ENCODE measurements around the gene CST9. TPM values are rescaled to one million over a fixed set of nuclear protein-coding genes. Genes with fewer than 3 reads are reported as not detected.
"Not testable (repeated sequence)": the region's sequence is repeated elsewhere in the genome, so short reads cannot be mapped to it uniquely, and the experiment has no call there.

The CST9 gene
- total RNA-seq, 2 experiments from 2014 or later = not detected

DNA sequence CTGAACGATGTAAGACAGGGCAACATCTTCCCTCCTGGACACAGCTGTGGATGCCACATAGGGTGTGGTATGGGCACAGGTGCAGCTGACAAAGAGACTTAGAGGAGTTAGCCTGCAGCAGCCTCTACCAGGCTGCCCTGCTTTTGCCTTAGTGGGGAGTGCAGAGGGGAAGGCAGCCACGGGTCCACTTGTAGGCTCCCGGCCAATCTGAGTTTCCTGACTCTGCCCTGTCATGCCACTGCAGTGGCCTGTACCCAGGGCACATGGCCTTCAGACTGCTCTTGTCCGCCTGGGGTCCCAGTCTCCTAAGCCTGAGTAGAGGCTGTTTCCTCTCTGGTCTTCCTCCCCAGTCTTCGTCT lies 20.3 kb downstream of the CST9 start:
- no peak for DNase-seq
- CTCF ChIA-PET = no interaction called here
- H3K4me1 Mint-ChIP-seq = no peaks in the 10 kb centered on the region
- no peaks in the 10 kb centered on the region for H3K9me3 Mint-ChIP-seq
- POLR2A ChIA-PET = no interaction called here
- peaks cover 7% of the 10 kb centered on the region for H3K27me3 Mint-ChIP-seq
- no peak overlapping the region for H3K27ac Mint-ChIP-seq
- H3K36me3 Mint-ChIP-seq (ENCODE audit: low read depth) = no peaks in the 10 kb centered on the region
- H3K4me3 Mint-ChIP-seq = no peak overlapping the region

DNA sequence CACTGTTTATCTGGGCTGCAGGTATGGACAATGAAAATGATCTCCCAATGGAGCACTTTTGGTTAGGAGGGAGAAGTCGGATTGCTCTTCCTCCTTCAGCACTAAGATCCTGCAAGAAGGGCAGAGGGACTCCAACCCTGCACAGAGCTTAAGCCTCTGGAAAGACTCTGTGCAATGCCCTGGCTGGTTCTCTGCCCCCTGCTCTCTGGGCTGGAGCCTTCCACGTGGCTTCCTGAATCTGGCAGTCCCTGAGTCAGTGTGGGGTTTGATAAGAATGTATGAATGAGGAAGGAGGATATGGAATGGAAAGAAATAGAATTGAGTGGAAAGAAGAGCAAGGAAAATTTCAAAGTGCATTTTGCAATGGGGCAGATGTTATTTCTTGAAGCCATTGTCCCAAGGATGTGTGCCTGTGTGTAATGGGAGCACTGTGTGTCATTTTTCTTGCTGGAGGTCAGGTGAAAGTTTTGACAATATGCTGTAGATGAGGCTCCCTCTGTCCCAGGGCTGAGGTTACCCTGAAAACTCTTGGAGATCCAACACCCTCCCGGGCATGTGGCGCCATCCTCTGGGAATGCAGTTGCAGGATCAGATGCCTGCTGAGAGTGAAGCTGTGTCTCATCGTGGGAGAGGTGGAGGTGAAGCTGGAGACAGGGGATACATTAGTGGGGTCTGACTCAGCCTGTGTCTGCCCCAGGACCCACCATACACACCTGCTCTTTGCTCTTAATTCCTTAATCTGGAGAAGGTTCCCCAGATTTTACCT lies 21.1 kb downstream of the CST9 start:
- no peak overlapping the region for H3K4me3 Mint-ChIP-seq
- no peaks in the 10 kb centered on the region for H3K9me3 Mint-ChIP-seq
- H3K4me1 Mint-ChIP-seq = no peaks in the 10 kb centered on the region
- no peak for DNase-seq
- no peaks in the 10 kb centered on the region for H3K36me3 Mint-ChIP-seq (ENCODE audit: low read depth)
- no peak overlapping the region for H3K27ac Mint-ChIP-seq
- CTCF ChIA-PET = no interaction called here
- peaks cover 7% of the 10 kb centered on the region for H3K27me3 Mint-ChIP-seq
- POLR2A ChIA-PET = no interaction called here

- no peaks in the 10 kb centered on the region for H3K9me3 Mint-ChIP-seq
- no peak overlapping the region for H3K4me3 Mint-ChIP-seq
- no peak for DNase-seq
- no peaks in the 10 kb centered on the region for H3K36me3 Mint-ChIP-seq (ENCODE audit: low read depth)
- H3K27me3 Mint-ChIP-seq = peaks cover 7% of the 10 kb centered on the region
- ChIA-PET CTCF (no interaction called here), POLR2A (no interaction called here)
- H3K27ac Mint-ChIP-seq = no peak overlapping the region
- no peaks in the 10 kb centered on the region for H3K4me1 Mint-ChIP-seq
Measured at GRCh38 chr20:23583526-23583925, 22.2 kb downstream of the CST9 start.

- Mint-ChIP-seq H3K27ac (no peak overlapping the region), H3K9me3 (no peaks in the 10 kb centered on the region), H3K4me3 (no peak overlapping the region), H3K27me3 (peaks cover 7% of the 10 kb centered on the region), H3K4me1 (no peaks in the 10 kb centered on the region), H3K36me3 (ENCODE audit: low read depth) (no peaks in the 10 kb centered on the region)
- DNase-seq = no peak
- ChIA-PET CTCF (no interaction called here), POLR2A (no interaction called here)
Measured at GRCh38 chr20:23582293-23582692, 23.4 kb downstream of the CST9 start.

GRCh38 chr20:23581833-23582232 lies 23.9 kb downstream of the CST9 start:
- DNase-seq; H3K36me3 Mint-ChIP-seq (ENCODE audit: low read depth); H3K27ac Mint-ChIP-seq; POLR2A ChIA-PET; H3K9me3 Mint-ChIP-seq; CTCF ChIA-PET; H3K4me3 Mint-ChIP-seq; H3K27me3 Mint-ChIP-seq; H3K4me1 Mint-ChIP-seq: not testable (repeated sequence)

GRCh38 chr20:23574977-23575376 lies 30.7 kb downstream of the CST9 start:
- Mint-ChIP-seq H3K27ac (no peak overlapping the region), H3K36me3 (ENCODE audit: low read depth) (no peaks in the 10 kb centered on the region), H3K27me3 (peaks cover 13% of the 10 kb centered on the region), H3K4me1 (no peaks in the 10 kb centered on the region), H3K4me3 (no peak overlapping the region), H3K9me3 (no peaks in the 10 kb centered on the region)
- ChIA-PET POLR2A (no interaction called here), CTCF (no interaction called here)
- no peak for DNase-seq

DNA sequence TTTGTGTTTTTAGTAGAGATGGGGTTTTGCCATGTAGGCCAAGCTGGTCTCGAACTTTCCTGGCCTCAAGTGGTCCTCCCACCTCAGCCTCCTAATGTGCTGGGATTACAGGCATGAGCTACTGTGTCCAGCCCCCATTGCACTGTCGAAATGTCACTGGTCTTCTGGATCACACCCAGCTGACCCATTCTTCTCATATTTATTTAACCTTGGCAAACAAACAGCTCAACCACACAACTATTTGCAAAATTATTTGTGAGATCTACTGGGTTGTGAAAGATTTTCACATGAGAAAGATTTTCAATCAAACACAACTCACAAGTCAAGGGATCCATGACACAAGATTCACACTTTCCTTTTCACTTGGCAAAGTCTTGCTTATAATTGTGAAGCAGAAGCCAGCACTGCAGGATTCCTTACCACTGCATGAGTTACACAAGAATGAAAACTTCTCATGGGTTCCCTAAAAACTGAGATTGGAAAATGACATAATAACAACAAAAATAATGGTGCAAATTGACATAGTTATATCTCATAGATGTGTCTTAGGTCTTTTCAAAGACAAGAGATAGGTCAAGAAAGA lies 35.4 kb downstream of the CST9 start:
- H3K4me1 Mint-ChIP-seq = no peaks in the 10 kb centered on the region
- no peak for DNase-seq
- no peaks in the 10 kb centered on the region for H3K9me3 Mint-ChIP-seq
- CTCF ChIA-PET = no interaction called here
- POLR2A ChIA-PET = no interaction called here
- no peak overlapping the region for H3K27ac Mint-ChIP-seq
- H3K4me3 Mint-ChIP-seq = no peak overlapping the region
- no peaks in the 10 kb centered on the region for H3K36me3 Mint-ChIP-seq (ENCODE audit: low read depth)
- H3K27me3 Mint-ChIP-seq = peaks cover 11% of the 10 kb centered on the region

DNA sequence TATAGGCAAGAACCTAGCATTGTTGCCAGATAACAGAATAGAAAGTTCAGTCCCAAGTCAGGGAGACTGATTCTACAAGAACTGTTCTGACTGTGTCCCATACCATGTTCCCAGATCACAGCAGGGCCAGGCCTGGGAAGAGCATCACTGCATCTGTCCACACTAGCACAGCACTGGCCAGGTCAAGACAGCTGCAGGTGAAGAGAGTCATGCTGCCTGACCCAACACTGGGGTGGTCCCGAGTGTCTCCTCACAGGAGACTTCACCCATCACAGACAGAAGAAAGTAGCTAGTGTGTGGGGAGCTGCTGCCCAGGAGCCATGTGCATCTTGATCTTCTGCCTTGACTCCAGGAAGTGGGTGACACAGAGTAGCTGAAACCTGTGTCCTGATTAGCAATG lies 36.1 kb downstream of the CST9 start:
- no peaks in the 10 kb centered on the region for H3K4me1 Mint-ChIP-seq
- H3K4me3 Mint-ChIP-seq = no peak overlapping the region
- H3K27me3 Mint-ChIP-seq = peaks cover 9% of the 10 kb centered on the region
- ChIA-PET POLR2A (no interaction called here), CTCF (no interaction called here)
- H3K36me3 Mint-ChIP-seq (ENCODE audit: low read depth) = no peaks in the 10 kb centered on the region
- H3K27ac Mint-ChIP-seq = no peak overlapping the region
- DNase-seq = no peak
- no peaks in the 10 kb centered on the region for H3K9me3 Mint-ChIP-seq

DNA sequence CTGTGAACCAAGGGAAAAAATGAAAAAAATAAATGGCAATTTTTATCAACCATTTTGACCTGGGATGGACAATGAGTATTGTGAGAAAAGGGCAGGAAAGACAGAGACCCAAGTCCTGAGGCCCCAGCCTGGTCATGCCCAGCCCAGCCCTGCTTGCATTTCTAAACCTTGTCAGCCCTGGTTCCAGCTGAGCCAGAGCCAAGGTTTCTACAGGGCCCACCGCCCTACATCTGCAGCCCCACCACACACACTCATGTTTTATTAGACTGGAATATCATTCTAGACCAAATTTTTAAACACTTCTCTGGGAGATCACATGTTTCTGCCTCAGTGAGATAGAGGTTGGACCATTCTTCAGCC lies 36.8 kb downstream of the CST9 start:
- Mint-ChIP-seq H3K4me1 (no peaks in the 10 kb centered on the region), H3K4me3 (no peak overlapping the region)
- POLR2A ChIA-PET = no interaction called here

GRCh38 chr20:23568320-23568970 lies 37.3 kb downstream of the CST9 start, which contains the start of gene CST9L:
CST9L (minus strand) TSS chr20:23568484; CDS start chr20:23568450, 34 bp downstream.
- no peaks in the 10 kb centered on the region for H3K36me3 Mint-ChIP-seq (ENCODE audit: low read depth)
- no peaks in the 10 kb centered on the region for H3K4me1 Mint-ChIP-seq
- POLR2A ChIA-PET = no interaction called here
- peaks cover 6% of the 10 kb centered on the region for H3K27me3 Mint-ChIP-seq
- H3K9me3 Mint-ChIP-seq = no peaks in the 10 kb centered on the region
- no peak within 1 kb of the TSS for H3K27ac Mint-ChIP-seq
- CTCF ChIA-PET = no interaction called here
- H3K4me3 Mint-ChIP-seq = no peak within 1 kb of the TSS
- DNase-seq = no peak

More for the DNA sequence above, 36.8 kb downstream of the CST9 start:
- no peaks in the 10 kb centered on the region for H3K9me3 Mint-ChIP-seq
- no peak for DNase-seq
- peaks cover 6% of the 10 kb centered on the region for H3K27me3 Mint-ChIP-seq
- CTCF ChIA-PET = no interaction called here
- no peaks in the 10 kb centered on the region for H3K36me3 Mint-ChIP-seq (ENCODE audit: low read depth)
- H3K27ac Mint-ChIP-seq = no peak overlapping the region

- Mint-ChIP-seq H3K4me1 (no peaks in the 10 kb centered on the region), H3K9me3 (peaks cover 4% of the 10 kb centered on the region), H3K27me3 (peaks cover 2% of the 10 kb centered on the region), H3K36me3 (ENCODE audit: low read depth) (no peaks in the 10 kb centered on the region), H3K4me3 (no peak overlapping the region), H3K27ac (no peak overlapping the region)
- POLR2A ChIA-PET = no interaction called here
- CTCF ChIA-PET = no interaction called here
- DNase-seq = no peak
Measured at GRCh38 chr20:23566199-23566932, 39.4 kb downstream of the CST9 start.

DNA sequence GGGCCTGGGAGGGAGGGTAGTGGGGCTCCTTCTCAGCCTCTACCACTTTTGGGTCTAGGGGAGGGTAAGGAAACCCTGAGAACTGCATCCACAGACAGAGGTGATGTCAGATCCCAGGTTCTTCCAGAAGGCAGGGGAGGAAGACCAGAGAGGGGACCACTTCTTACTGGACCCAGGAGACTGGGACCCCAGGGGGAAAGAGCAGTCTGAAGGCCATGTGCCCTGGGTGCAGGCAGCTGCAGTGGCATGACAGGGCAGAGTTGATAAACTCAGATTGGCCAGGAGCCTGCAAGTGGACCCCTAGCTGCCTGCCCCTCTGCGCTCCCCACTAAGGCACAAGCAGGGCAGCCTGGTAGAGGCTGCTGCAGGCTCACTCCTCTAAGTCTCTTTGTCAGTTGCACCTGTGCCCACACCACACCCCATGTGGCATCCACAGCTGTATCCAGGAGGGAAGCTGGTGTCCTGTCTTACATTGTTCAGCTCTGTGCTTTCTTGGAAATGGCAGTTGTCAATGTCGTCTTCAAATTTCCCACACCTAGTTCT lies 40.1 kb downstream of the CST9 start:
- Mint-ChIP-seq H3K27ac (no peak overlapping the region), H3K4me3 (no peak overlapping the region), H3K4me1 (no peaks in the 10 kb centered on the region), H3K27me3 (no peaks in the 10 kb centered on the region), H3K9me3 (peaks cover 4% of the 10 kb centered on the region), H3K36me3 (ENCODE audit: low read depth) (no peaks in the 10 kb centered on the region)
- no peak for DNase-seq
- ChIA-PET POLR2A (no interaction called here), CTCF (no interaction called here)

GRCh38 chr20:23564927-23565326 lies 40.8 kb downstream of the CST9 start:
- ChIA-PET POLR2A (no interaction called here), CTCF (no interaction called here)
- Mint-ChIP-seq H3K27ac (no peak overlapping the region), H3K9me3 (peaks cover 4% of the 10 kb centered on the region), H3K4me3 (no peak overlapping the region), H3K27me3 (no peaks in the 10 kb centered on the region), H3K4me1 (no peaks in the 10 kb centered on the region), H3K36me3 (ENCODE audit: low read depth) (no peaks in the 10 kb centered on the region)
- no peak for DNase-seq

All from activated CD4-positive, alpha-beta memory T cell treated with anti-CD3 and anti-CD28 coated beads, Interleukin-2, amount 10 ng/mL, durations not matched to agents 7 days and 5 days (primary cell).